ENCODE results near the gene PRKG1. TPM values are rescaled to one million over a fixed set of nuclear protein-coding genes. Genes with fewer than 3 reads are reported as not detected.

The PRKG1 gene
- polyA plus RNA-seq, 3 donors, result not detected

GRCh38 chr10:51507476-51507875 is 433.2 kb downstream of the PRKG1 start:
- Mint-ChIP-seq H3K27me3 (ENCODE audit: low read depth in 3 of 3) (no peaks in the 10 kb centered on the region), H3K4me1 (no peaks in the 10 kb centered on the region), H3K27ac (peak overlapping the region in 1 of 7 donors; percentile 8), H3K4me3 (no peak overlapping the region), H3K36me3 (no peaks in the 10 kb centered on the region), H3K9me3 (peaks cover 0 to 8% (median 0%) of the 10 kb centered on the region in 7 donors)
- no CpG with 5 or more reads among the region's 3 CpGs for WGBS (ENCODE audit: insufficient coverage)
- H3K27me3 ChIP-seq (ENCODE audit: control insufficient read depth in 2 of 2, insufficient read depth in 2 of 2, low read length in 2 of 2), result no peaks in the 10 kb centered on the region
- no peaks in the 10 kb centered on the region for H3K36me3 ChIP-seq (replicated peaks in 1 of 2; ENCODE audit: control insufficient read depth in 1 of 2, insufficient read depth in 2 of 2, low read length in 2 of 2)
- no peak overlapping the region for H3K4me2 ChIP-seq (replicated peaks; ENCODE audit: extremely low read depth, low read length, poor library complexity, severe bottlenecking)
- H3K9me3 ChIP-seq (replicated peaks in 1 of 2; ENCODE audit: control insufficient read depth in 1 of 2, insufficient read depth in 1 of 2, low read length in 2 of 2), result no peaks in the 10 kb centered on the region
- no peak overlapping the region for H2AFZ ChIP-seq (ENCODE audit: insufficient read depth, low read depth, low read length, poor library complexity, severe bottlenecking)
- H3K27ac ChIP-seq (ENCODE audit: low read depth in 1 of 2, low read length in 2 of 2), result no peak overlapping the region
- H4K20me1 ChIP-seq (ENCODE audit: insufficient read depth, low read length), result no peaks in the 10 kb centered on the region
- H3K4me1 ChIP-seq (ENCODE audit: control insufficient read depth in 1 of 2, insufficient read depth in 2 of 2, low read length in 2 of 2), result no peaks in the 10 kb centered on the region
- DNase-seq, result no peak
- no peaks in the 10 kb centered on the region for H3K79me2 ChIP-seq (ENCODE audit: insufficient read depth, low read length)
- no peak for TF ChIP-seq CTCF (IDR thresholded peaks at IDR 0.05)
- intact Hi-C loops (cut with micrococcal nuclease), result no loop called here
- no peak overlapping the region for H3K4me3 ChIP-seq (replicated peaks in 1 of 3; ENCODE audit: low read depth in 2 of 3, low read length in 3 of 3)
- H3K9ac ChIP-seq (ENCODE audit: insufficient read depth, low read length, poor library complexity, severe bottlenecking), result no peak overlapping the region

GRCh38 chr10:51508156-51508555 is 433.9 kb downstream of the PRKG1 start:
- intact Hi-C loops (cut with micrococcal nuclease), result no loop called here
- Histone ChIP-seq H3K79me2 (ENCODE audit: insufficient read depth, low read length) (no peaks in the 10 kb centered on the region), H3K9ac (ENCODE audit: insufficient read depth, low read length, poor library complexity, severe bottlenecking) (no peak overlapping the region), H3K4me3 (replicated peaks in 1 of 3; ENCODE audit: low read depth in 2 of 3, low read length in 3 of 3) (no peak overlapping the region), H3K4me2 (replicated peaks; ENCODE audit: extremely low read depth, low read length, poor library complexity, severe bottlenecking) (no peak overlapping the region), H3K9me3 (replicated peaks in 1 of 2; ENCODE audit: control insufficient read depth in 1 of 2, insufficient read depth in 1 of 2, low read length in 2 of 2) (no peaks in the 10 kb centered on the region), H3K27me3 (ENCODE audit: control insufficient read depth in 2 of 2, insufficient read depth in 2 of 2, low read length in 2 of 2) (no peaks in the 10 kb centered on the region), H3K4me1 (ENCODE audit: control insufficient read depth in 1 of 2, insufficient read depth in 2 of 2, low read length in 2 of 2) (no peaks in the 10 kb centered on the region), H2AFZ (ENCODE audit: insufficient read depth, low read depth, low read length, poor library complexity, severe bottlenecking) (no peak overlapping the region), H4K20me1 (ENCODE audit: insufficient read depth, low read length) (no peaks in the 10 kb centered on the region), H3K27ac (ENCODE audit: low read depth in 1 of 2, low read length in 2 of 2) (no peak overlapping the region), H3K36me3 (replicated peaks in 1 of 2; ENCODE audit: control insufficient read depth in 1 of 2, insufficient read depth in 2 of 2, low read length in 2 of 2) (no peaks in the 10 kb centered on the region)
- H3K27ac Mint-ChIP-seq, result no peak overlapping the region
- H3K36me3 Mint-ChIP-seq, result no peaks in the 10 kb centered on the region
- no CpG with 5 or more reads among the region's 2 CpGs for WGBS (ENCODE audit: insufficient coverage)
- no peaks in the 10 kb centered on the region for H3K4me1 Mint-ChIP-seq
- H3K9me3 Mint-ChIP-seq, result peaks cover 0 to 8% (median 0%) of the 10 kb centered on the region in 7 donors
- TF ChIP-seq CTCF (IDR thresholded peaks at IDR 0.05), result no peak
- no peaks in the 10 kb centered on the region for H3K27me3 Mint-ChIP-seq (ENCODE audit: low read depth in 3 of 3)
- H3K4me3 Mint-ChIP-seq, result no peak overlapping the region
- DNase-seq, result no peak
